MCF 10A (cell line): ENCODE results near the gene CCNT2. TPM values are rescaled to one million over a fixed set of nuclear protein-coding genes. Genes with fewer than 3 reads are reported as not detected.
"Not testable (repeated sequence)": the region's sequence is repeated elsewhere in the genome, so short reads cannot be mapped to it uniquely, and the experiment has no call there.

Experiments
- BruUV-seq: library from RNA; stranded (reverse); fragments of 400-500 nt; replicated peaks from 2 replicates; lab custom pipeline; 2021; lab: Mats Ljungman, UMichigan
- CTCF ChIA-PET: fragments of 300-600 bp; sonication (Branson Sonifier 250); formaldehyde crosslinking; extraction: SDS; loops from one replicate; lab custom pipeline; 2021; ENCODE audit warnings: antibody characterized with exemption, inconsistent platforms; lab: Yijun Ruan, JAX
- POLR2A ChIA-PET: fragments of 300-600, 350-650 bp; sonication (Branson Sonifier 250); formaldehyde crosslinking; extraction: SDS; loops from one replicate; lab custom pipeline; 2020; ENCODE audit warnings: antibody characterized with exemption, inconsistent platforms; lab: Yijun Ruan, JAX
- DNase-seq: peaks from one replicate; pipeline ENCODE4 v3.0.0-alpha.2; 2018; ENCODE audit not compliant: unreplicated experiment
- H3K27ac Mint-ChIP-seq: one replicate; pipeline ENCODE4 v1.8.0; 2022; ENCODE audit warnings: mild to moderate bottlenecking, low read depth, mixed read lengths; ENCODE audit not compliant: unreplicated experiment
- H3K27me3 Mint-ChIP-seq: one replicate; pipeline ENCODE4 v1.8.0; 2022; ENCODE audit warnings: mixed read lengths; ENCODE audit not compliant: insufficient read depth, unreplicated experiment
- H3K36me3 Mint-ChIP-seq: one replicate; pipeline ENCODE4 v1.8.0; 2022; ENCODE audit warnings: mild to moderate bottlenecking, moderate library complexity, mixed read lengths; ENCODE audit not compliant: insufficient read depth, unreplicated experiment
- H3K4me1 Mint-ChIP-seq: one replicate; pipeline ENCODE4 v1.8.0; 2022; ENCODE audit warnings: mixed read lengths; ENCODE audit not compliant: insufficient read depth, unreplicated experiment
- H3K4me3 Mint-ChIP-seq: one replicate; pipeline ENCODE4 v1.8.0; 2022; ENCODE audit warnings: mild to moderate bottlenecking, moderate library complexity, mixed read lengths; ENCODE audit not compliant: unreplicated experiment
- H3K9me3 Mint-ChIP-seq: one replicate; pipeline ENCODE4 v1.8.0; 2022; ENCODE audit warnings: mixed read lengths; ENCODE audit not compliant: unreplicated experiment
- intact Hi-C: fragments of 100-400 bp; cut with micrococcal nuclease; formaldehyde crosslinking; loops from 2 replicates; pipeline ENCODE4 v1.14.1; 2022
- total RNA-seq: library from RNA; stranded (reverse); gene quantifications from 2 replicates; pipeline ENCODE4 v1.2.3, GENCODE V29; 2022
- TF ChIP-seq, protein P1 (sequence below): fragments of 200-600 bp; IDR thresholded peaks from one replicate; pipeline ENCODE4 v1.8.0; 2022; ENCODE audit warnings: antibody characterized with exemption, mild to moderate bottlenecking; ENCODE audit not compliant: unreplicated experiment

Gene CCNT2
- total RNA-seq, 1 experiment from 2014 or later = 39.3 TPM

DNA sequence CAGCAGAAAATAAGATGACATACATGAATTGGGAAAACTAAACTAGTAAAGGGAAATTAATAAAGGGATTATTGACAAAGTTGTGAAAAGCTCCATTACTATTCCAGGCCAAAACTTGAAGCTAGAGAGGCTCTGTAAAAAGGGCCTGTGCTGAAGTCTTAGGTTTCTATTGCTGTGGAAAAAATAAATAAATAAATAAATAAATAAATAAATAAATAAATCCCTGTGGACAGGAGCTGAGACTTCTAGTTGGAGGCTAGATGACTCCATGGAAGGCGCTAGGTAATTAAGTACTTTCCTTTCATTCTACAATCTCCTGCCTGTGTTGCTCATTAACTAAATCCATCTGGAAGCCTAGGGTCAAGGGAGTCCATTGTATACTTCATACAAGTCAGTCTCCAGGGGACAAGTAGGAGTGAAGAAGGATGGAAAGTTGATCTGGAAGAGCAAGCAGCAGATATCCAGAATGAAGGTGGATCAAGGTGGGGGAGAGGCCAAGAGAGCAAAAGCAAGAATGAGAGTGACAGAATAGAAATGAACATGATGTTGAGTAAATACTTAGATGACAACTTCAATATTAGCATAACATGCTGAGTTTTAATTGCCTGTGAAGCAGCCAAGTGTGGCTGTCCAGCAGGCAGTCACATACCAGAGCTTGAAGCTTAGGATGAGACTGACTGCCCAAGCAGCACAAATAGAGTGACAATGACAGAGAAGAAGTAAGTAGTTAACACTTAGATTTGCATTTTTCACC lies 26.2 kb upstream of the CCNT2 start:
- intact Hi-C loops = loop anchor here (10.0 kb wide), 1 partner anchor 168 kb away; no protein-coding TSS in a partner anchor
- TF ChIP-seq, protein P1, sequence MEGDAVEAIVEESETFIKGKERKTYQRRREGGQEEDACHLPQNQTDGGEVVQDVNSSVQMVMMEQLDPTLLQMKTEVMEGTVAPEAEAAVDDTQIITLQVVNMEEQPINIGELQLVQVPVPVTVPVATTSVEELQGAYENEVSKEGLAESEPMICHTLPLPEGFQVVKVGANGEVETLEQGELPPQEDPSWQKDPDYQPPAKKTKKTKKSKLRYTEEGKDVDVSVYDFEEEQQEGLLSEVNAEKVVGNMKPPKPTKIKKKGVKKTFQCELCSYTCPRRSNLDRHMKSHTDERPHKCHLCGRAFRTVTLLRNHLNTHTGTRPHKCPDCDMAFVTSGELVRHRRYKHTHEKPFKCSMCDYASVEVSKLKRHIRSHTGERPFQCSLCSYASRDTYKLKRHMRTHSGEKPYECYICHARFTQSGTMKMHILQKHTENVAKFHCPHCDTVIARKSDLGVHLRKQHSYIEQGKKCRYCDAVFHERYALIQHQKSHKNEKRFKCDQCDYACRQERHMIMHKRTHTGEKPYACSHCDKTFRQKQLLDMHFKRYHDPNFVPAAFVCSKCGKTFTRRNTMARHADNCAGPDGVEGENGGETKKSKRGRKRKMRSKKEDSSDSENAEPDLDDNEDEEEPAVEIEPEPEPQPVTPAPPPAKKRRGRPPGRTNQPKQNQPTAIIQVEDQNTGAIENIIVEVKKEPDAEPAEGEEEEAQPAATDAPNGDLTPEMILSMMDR = no peak
- Mint-ChIP-seq H3K9me3 (no peaks in the 10 kb centered on the region), H3K4me1 (no peaks in the 10 kb centered on the region), H3K27ac (no peak overlapping the region), H3K36me3 (no peaks in the 10 kb centered on the region), H3K4me3 (no peak overlapping the region), H3K27me3 (no peaks in the 10 kb centered on the region)
- CTCF ChIA-PET = interaction anchor here (0.7 to 4.7 kb wide), 7 partner anchors 323 to 441 kb away, joined by 3 to 41 read pairs (median 8); no protein-coding TSS in a partner anchor
- POLR2A ChIA-PET = no interaction called here
- no peak for DNase-seq
- BruUV-seq = no TSS peak

DNA sequence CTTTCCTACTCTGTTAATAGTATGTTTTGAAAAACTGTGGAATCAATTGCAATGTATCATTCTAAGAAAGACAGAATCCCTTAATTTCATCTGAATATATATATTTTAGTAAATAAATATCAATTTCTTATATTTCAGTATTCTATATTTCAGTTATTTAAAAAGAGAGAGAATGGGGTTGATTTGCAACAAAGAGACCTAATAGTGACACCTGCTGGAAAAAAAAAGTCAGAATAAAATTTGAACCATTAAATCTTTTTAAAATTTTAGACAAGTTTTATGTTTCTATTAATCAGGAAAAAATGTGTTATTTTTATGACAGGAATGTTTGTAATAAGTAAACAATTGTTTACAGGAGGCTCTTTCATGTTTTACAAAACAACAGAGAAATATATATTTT lies 20.7 kb upstream of the CCNT2 start:
- intact Hi-C loops = loop anchor here (1.0 to 10.0 kb wide), 5 partner anchors 173 to 1011 kb away; no protein-coding TSS in a partner anchor
- CTCF ChIA-PET = interaction anchor here (0.6 to 2.3 kb wide), 16 partner anchors 9 to 1065 kb away, joined by 3 to 31 read pairs (median 3); no protein-coding TSS in a partner anchor

DNA sequence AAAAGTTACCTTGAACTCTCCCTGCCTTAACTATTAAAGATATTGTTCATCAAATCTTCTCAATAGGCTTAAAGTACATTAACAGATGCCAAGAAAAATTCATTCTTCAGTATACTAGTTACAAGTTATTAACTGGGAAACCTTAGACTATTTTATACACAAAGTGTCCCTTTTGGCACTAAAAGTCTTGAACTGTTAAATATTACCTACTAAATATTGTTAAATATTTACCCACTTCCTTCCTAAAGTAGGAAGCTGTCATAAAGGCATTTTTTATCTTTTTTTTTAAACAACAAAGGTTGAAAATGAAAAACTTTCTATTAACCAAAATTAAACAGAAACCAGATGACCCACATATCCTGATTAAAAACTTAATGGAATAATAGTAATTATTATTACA lies 19.4 kb upstream of the CCNT2 start:
- Mint-ChIP-seq H3K4me1 (peaks cover 4% of the 10 kb centered on the region), H3K4me3 (no peak overlapping the region), H3K9me3 (peaks cover 7% of the 10 kb centered on the region), H3K27ac (no peak overlapping the region), H3K36me3 (peaks cover 7% of the 10 kb centered on the region), H3K27me3 (no peaks in the 10 kb centered on the region)
- ChIA-PET CTCF (interaction anchor here (0.7 to 2.3 kb wide), 4 partner anchors 183 to 780 kb away, joined by 3 to 16 read pairs (median 3); no protein-coding TSS in a partner anchor), POLR2A (no interaction called here)
- no TSS peak for BruUV-seq
- no peak for DNase-seq
- intact Hi-C loops = loop anchor here (5.0 to 10.0 kb wide), 2 partner anchors 174 to 1012 kb away; no protein-coding TSS in a partner anchor
- TF ChIP-seq, protein P1 = no peak

More for the DNA sequence above, 20.7 kb upstream of the CCNT2 start:
- no TSS peak for BruUV-seq
- Mint-ChIP-seq H3K27me3 (no peaks in the 10 kb centered on the region), H3K4me3 (no peak overlapping the region), H3K27ac (no peak overlapping the region), H3K4me1 (peaks cover 4% of the 10 kb centered on the region), H3K9me3 (no peaks in the 10 kb centered on the region), H3K36me3 (peaks cover 7% of the 10 kb centered on the region)
- POLR2A ChIA-PET = no interaction called here
- peak; percentile 6 for DNase-seq
- TF ChIP-seq, protein P1 = peak; percentile 35

DNA sequence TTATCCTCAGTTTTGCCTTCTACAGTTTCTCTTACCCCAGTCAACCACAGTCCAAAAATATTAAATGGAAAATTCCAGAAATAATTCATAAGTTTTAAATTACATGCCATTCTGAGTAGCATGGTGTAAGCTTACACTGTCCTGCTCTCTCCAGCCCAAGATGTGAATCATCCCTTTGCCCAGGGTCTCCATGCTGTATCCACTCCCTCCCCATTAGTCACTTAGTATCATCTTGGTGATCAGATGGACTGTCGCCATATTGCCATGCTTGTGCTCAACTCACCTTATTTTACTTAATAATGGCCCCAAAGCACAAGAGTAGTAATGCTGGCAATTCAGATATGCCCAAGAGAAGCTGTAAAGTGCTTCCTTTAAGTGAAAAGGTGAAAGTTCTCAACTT lies 18.5 kb upstream of the CCNT2 start:
- POLR2A ChIA-PET = interaction anchor here (0.6 kb wide), 1 partner anchor 15 kb away, joined by 3 read pairs; no protein-coding TSS in a partner anchor
- Mint-ChIP-seq H3K9me3 (peaks cover 7% of the 10 kb centered on the region), H3K36me3 (peaks cover 7% of the 10 kb centered on the region), H3K4me1 (peaks cover 4% of the 10 kb centered on the region), H3K27me3 (no peaks in the 10 kb centered on the region), H3K27ac (no peak overlapping the region), H3K4me3 (no peak overlapping the region)
- TF ChIP-seq, protein P1 = no peak
- intact Hi-C loops = no loop called here
- peak; percentile 20 for DNase-seq
- CTCF ChIA-PET = interaction anchor here (0.6 to 2.7 kb wide), 5 partner anchors 431 to 523 kb away, joined by 4 to 21 read pairs (median 5); no protein-coding TSS in a partner anchor
- BruUV-seq = no TSS peak

DNA sequence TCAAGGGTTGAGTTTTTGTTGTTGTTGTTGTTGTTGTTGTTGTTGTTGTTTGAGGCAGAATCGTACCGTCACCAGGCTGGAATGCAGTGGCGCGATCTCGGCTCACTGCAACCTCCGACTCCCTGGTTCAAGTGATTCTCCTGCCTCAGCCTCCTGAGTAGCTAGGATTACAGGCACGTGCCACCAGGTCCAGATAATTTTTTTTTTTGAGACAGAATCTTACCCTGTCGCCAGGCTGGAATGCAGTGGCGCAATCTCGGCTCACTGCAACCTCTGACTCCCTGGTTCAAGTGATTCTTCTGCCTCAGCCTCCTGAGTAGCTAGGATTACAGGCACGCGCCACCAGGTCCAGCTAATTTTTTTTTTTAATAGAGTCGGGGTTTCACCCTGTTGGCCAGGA lies 14.9 kb upstream of the CCNT2 start:
- intact Hi-C loops, H3K4me1 Mint-ChIP-seq, H3K4me3 Mint-ChIP-seq, DNase-seq, BruUV-seq, H3K27ac Mint-ChIP-seq, H3K27me3 Mint-ChIP-seq, POLR2A ChIA-PET, H3K36me3 Mint-ChIP-seq, H3K9me3 Mint-ChIP-seq: not testable (repeated sequence)
- CTCF ChIA-PET = interaction anchor here (0.7 to 1.2 kb wide), 2 partner anchors 443 to 452 kb away, joined by 3 to 4 read pairs; no protein-coding TSS in a partner anchor
